Measurements from ENCODE around the gene NT5C3A. TPM values are rescaled to one million over a fixed set of nuclear protein-coding genes. Genes with fewer than 3 reads are reported as not detected.

Gene NT5C3A
- total RNA-seq = 100 to 1,000 TPM in 1 of 4 donors, 10 to 100 TPM in 3; 37.5 to 101 (median 71.4) TPM

GRCh38 chr7:33062023-33062781, at the start of gene NT5C3A:
NT5C3A (minus strand) TSS chr7:33062776; CDS start chr7:33062705, 71 bp downstream.
- Histone ChIP-seq H3K4me3 (peak within 1 kb of the TSS; percentile 74 to 97 (median 75)), H3K36me3 (no peaks in the 10 kb centered on the region), H3K4me1 (peaks cover 22 to 30% of the 10 kb centered on the region in 2 donors), H3K27ac (peak within 1 kb of the TSS; percentile 90 to 98 (median 94)), H3K9me3 (peaks cover 0 to 5% (median 5%) of the 10 kb centered on the region in 3 donors), H3K27me3 (no peaks in the 10 kb centered on the region)
- intact Hi-C loops (cut with DNase I; ENCODE audit: low total_unique reads) (loop anchor here (2.0 kb wide), 3 partner anchors 21 to 171 kb away; partner anchors contain the start of genes BBS9 and KBTBD2), in situ Hi-C loops (cut with MboI; ENCODE audit: low sequenced_read_pairs in 4 of 4) (loop anchor here in 2 of 4 donors (25.0 kb wide), 2 partner anchors 100 to 575 kb away; partner anchors contain the start of genes AVL9 (in 1 of the 2), FKBP9 (in 1 of the 2) and LSM5 (in 1 of the 2))
- ATAC-seq = peak; percentile 60 to 67
- TF ChIP-seq CTCF (IDR thresholded peaks at IDR 0.05 in 4 of 5, conservative IDR thresholded peaks at IDR 0.05 in 1 of 5) = peak in 2 of 5 experiments; percentile 11 to 13
- peak; percentile 73 to 75 for TF ChIP-seq POLR2A (IDR thresholded peaks at IDR 0.05)
- DNase-seq = peak in 1 of 2 donors; percentile 13

GRCh38 chr7:33111614-33112013, 49.0 kb upstream of the NT5C3A start:
- TF ChIP-seq POLR2A (IDR thresholded peaks at IDR 0.05) = no peak
- no peak for TF ChIP-seq CTCF (IDR thresholded peaks at IDR 0.05 in 4 of 5, conservative IDR thresholded peaks at IDR 0.05 in 1 of 5)
- intact Hi-C loops (cut with DNase I; ENCODE audit: low total_unique reads) (no loop called here), in situ Hi-C loops (cut with MboI; ENCODE audit: low sequenced_read_pairs in 4 of 4) (no loop called here)
- Histone ChIP-seq H3K4me3 (no peak overlapping the region), H3K27ac (no peak overlapping the region), H3K4me1 (peaks cover 18 to 25% of the 10 kb centered on the region in 2 donors), H3K36me3 (no peaks in the 10 kb centered on the region), H3K9me3 (no peaks in the 10 kb centered on the region), H3K27me3 (no peaks in the 10 kb centered on the region)
- DNase-seq = no peak
- no peak for ATAC-seq

GRCh38 chr7:33109758-33110238, 47.2 kb upstream of the NT5C3A start:
- Histone ChIP-seq H3K4me1 (peaks cover 25 to 31% of the 10 kb centered on the region in 2 donors), H3K36me3 (no peaks in the 10 kb centered on the region), H3K9me3 (no peaks in the 10 kb centered on the region), H3K27ac (peak overlapping the region in 2 of 4 donors; percentile 64 to 86), H3K4me3 (peak overlapping the region; percentile 64 to 92 (median 80)), H3K27me3 (no peaks in the 10 kb centered on the region)
- TF ChIP-seq POLR2A (IDR thresholded peaks at IDR 0.05) (no peak), CTCF (IDR thresholded peaks at IDR 0.05 in 4 of 5, conservative IDR thresholded peaks at IDR 0.05 in 1 of 5) (no peak)
- intact Hi-C loops (cut with DNase I; ENCODE audit: low total_unique reads) (loop anchor here (1.0 to 10.0 kb wide), 3 partner anchors 46 to 345 kb away; no protein-coding TSS in a partner anchor), in situ Hi-C loops (cut with MboI; ENCODE audit: low sequenced_read_pairs in 4 of 4) (no loop called here)
- DNase-seq (no peak), ATAC-seq (no peak)

GRCh38 chr7:33109005-33109757, 46.6 kb upstream of the NT5C3A start, which contains the start of gene RP9:
RP9 (minus strand) TSS chr7:33109404; CDS start chr7:33109372, 32 bp downstream.
- peak within 1 kb of the TSS; percentile 64 to 92 (median 80) for H3K4me3 ChIP-seq
- no peaks in the 10 kb centered on the region for H3K36me3 ChIP-seq
- no peaks in the 10 kb centered on the region for H3K9me3 ChIP-seq
- intact Hi-C loops (cut with DNase I; ENCODE audit: low total_unique reads) (loop anchor here (1.0 to 10.0 kb wide), 3 partner anchors 46 to 344 kb away; no protein-coding TSS in a partner anchor), in situ Hi-C loops (cut with MboI; ENCODE audit: low sequenced_read_pairs in 4 of 4) (no loop called here)
- TF ChIP-seq POLR2A (IDR thresholded peaks at IDR 0.05) (peak; percentile 20 to 56), CTCF (IDR thresholded peaks at IDR 0.05 in 4 of 5, conservative IDR thresholded peaks at IDR 0.05 in 1 of 5) (peak; percentile 45 to 78 (median 59))
- H3K27me3 ChIP-seq = no peaks in the 10 kb centered on the region
- peaks cover 25 to 31% of the 10 kb centered on the region in 2 donors for H3K4me1 ChIP-seq
- peak within 1 kb of the TSS; percentile 64 to 86 (median 80) for H3K27ac ChIP-seq
- peak; percentile 89 to 92 for ATAC-seq
- peak; percentile 12 to 40 for DNase-seq

Data from gastrocnemius medialis (tissue), 4 donors.